GM12874 (cell line): Measurements from ENCODE around the gene HEATR5B.

ENCODE experiments used
- TF ChIP-seq, protein P1 (sequence below): IDR thresholded peaks from 2 replicates; pipeline ENCODE4 v1.5.1; 2011; ENCODE audit warnings: low read depth, mild to moderate bottlenecking, control low read depth, low read length, moderate library complexity; ENCODE audit not compliant: insufficient read depth

The HEATR5B gene

GRCh38 chr2:36976065-36976464 lies 108.1 kb downstream of the HEATR5B start:
- TF ChIP-seq, protein P1, sequence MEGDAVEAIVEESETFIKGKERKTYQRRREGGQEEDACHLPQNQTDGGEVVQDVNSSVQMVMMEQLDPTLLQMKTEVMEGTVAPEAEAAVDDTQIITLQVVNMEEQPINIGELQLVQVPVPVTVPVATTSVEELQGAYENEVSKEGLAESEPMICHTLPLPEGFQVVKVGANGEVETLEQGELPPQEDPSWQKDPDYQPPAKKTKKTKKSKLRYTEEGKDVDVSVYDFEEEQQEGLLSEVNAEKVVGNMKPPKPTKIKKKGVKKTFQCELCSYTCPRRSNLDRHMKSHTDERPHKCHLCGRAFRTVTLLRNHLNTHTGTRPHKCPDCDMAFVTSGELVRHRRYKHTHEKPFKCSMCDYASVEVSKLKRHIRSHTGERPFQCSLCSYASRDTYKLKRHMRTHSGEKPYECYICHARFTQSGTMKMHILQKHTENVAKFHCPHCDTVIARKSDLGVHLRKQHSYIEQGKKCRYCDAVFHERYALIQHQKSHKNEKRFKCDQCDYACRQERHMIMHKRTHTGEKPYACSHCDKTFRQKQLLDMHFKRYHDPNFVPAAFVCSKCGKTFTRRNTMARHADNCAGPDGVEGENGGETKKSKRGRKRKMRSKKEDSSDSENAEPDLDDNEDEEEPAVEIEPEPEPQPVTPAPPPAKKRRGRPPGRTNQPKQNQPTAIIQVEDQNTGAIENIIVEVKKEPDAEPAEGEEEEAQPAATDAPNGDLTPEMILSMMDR: no peak

- TF ChIP-seq, protein P1: no peak
Measured at GRCh38 chr2:36975306-36975705, 108.9 kb downstream of the HEATR5B start.

GRCh38 chr2:36973320-36973719 lies 110.9 kb downstream of the HEATR5B start:
- TF ChIP-seq, protein P1: no peak

GRCh38 chr2:36971990-36972389 lies 112.2 kb downstream of the HEATR5B start:
- TF ChIP-seq, protein P1: no peak

DNA sequence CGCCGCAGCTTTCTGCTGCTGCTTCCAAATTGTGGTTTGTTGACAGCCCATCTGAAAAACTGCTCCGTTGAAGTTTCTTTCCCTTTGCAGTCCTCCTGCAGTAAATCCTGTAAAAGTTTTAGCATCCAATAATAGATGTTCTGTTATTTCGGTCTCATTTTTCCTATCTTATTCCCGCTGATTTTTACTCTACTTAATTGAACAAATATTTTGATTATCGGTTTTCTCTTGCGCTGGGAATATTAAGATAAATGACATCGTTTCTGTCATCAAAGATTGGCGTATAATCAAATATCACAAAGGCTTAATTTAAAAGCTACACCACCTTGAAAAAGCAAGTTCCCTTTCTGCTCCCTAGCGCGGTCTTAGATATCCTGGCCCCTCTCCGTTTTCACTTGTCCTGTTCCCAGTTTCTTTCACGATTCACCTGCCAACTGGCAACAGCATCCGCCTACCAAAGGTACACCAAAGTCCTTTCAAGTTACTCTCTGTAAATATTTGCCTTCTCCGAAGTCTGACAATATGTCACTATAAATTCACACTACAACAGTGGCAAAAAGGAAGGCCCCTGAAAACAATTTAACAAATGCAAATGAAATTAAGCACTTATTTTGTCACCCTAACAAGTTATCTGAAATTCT lies 116.8 kb downstream of the HEATR5B start:
- TF ChIP-seq, protein P1: no peak

GRCh38 chr2:36966370-36967235 lies 117.6 kb downstream of the HEATR5B start, which contains the start of gene STRN:
Gene STRN, minus strand, starts transcription at chr2:36966536. Its CDS starts 73 bp downstream, at chr2:36966463.
- TF ChIP-seq, protein P1: no peak

- TF ChIP-seq, protein P1: no peak
Measured at GRCh38 chr2:36965751-36966369, 118.3 kb downstream of the HEATR5B start.
